CD4-positive, alpha-beta T cell treated with Interleukin-4 for 1 hour (primary cell): Measurements from ENCODE around the gene WDR86.

ENCODE experiments used
- DNase-seq, 2 donors: peaks; one replicate each; pipeline ENCODE4 v3.0.0-alpha.2; 2020 to 2022

Gene WDR86

GRCh38 chr7:151426904-151427704, 17.3 kb upstream of the WDR86 start:
- DNase-seq, result no peak

- no peak for DNase-seq
Measured at GRCh38 chr7:151426441-151426903, 16.6 kb upstream of the WDR86 start.

GRCh38 chr7:151425670-151426440, 16.0 kb upstream of the WDR86 start:
- DNase-seq, result no peak

- DNase-seq, result no peak
Measured at GRCh38 chr7:151424799-151425198, 15.0 kb upstream of the WDR86 start.

GRCh38 chr7:151423936-151424335, 14.1 kb upstream of the WDR86 start:
- DNase-seq, result no peak

- no peak for DNase-seq
Measured at GRCh38 chr7:151423226-151423625, 13.4 kb upstream of the WDR86 start.

GRCh38 chr7:151422212-151422611, 12.4 kb upstream of the WDR86 start:
- no peak for DNase-seq

GRCh38 chr7:151420144-151420543, 10.3 kb upstream of the WDR86 start:
- DNase-seq, result no peak

- DNase-seq, result no peak
Measured at GRCh38 chr7:151416941-151417315, 7.1 kb upstream of the WDR86 start.

- DNase-seq, result no peak
Measured at GRCh38 chr7:151416112-151416940, 6.5 kb upstream of the WDR86 start.

GRCh38 chr7:151415375-151416105, 5.7 kb upstream of the WDR86 start:
- DNase-seq, result peak in 1 of 2 donors; percentile 70

- no peak for DNase-seq
Measured at GRCh38 chr7:151413241-151413640, 3.4 kb upstream of the WDR86 start.

GRCh38 chr7:151412318-151412717, 2.5 kb upstream of the WDR86 start:
- no peak for DNase-seq

- no peak for DNase-seq
Measured at GRCh38 chr7:151411551-151411950, 1.7 kb upstream of the WDR86 start.

GRCh38 chr7:151410405-151411390, 860 bp upstream of the WDR86 start:
- peak; percentile 50 to 54 for DNase-seq

GRCh38 chr7:151408839-151409666, 785 bp downstream of the WDR86 start:
- DNase-seq, result peak; percentile 88 to 91

- DNase-seq, result no peak
Measured at GRCh38 chr7:151408498-151408838, 1.4 kb downstream of the WDR86 start.

GRCh38 chr7:151406886-151407583, 2.8 kb downstream of the WDR86 start:
- DNase-seq, result no peak

- no peak for DNase-seq
Measured at GRCh38 chr7:151406051-151406875, 3.6 kb downstream of the WDR86 start.
